Stimulated activated CD8-positive, alpha-beta memory T cell treated with anti-CD3 and anti-CD28 coated beads, Interleukin-4, amount 100 ng/mL, for 48 hours (primary cell): ENCODE measurements around the gene CRAMP1.

Experiments
- DNase-seq: peaks from one replicate; pipeline ENCODE4 v3.0.0-alpha.2; 2020

Gene CRAMP1

DNA sequence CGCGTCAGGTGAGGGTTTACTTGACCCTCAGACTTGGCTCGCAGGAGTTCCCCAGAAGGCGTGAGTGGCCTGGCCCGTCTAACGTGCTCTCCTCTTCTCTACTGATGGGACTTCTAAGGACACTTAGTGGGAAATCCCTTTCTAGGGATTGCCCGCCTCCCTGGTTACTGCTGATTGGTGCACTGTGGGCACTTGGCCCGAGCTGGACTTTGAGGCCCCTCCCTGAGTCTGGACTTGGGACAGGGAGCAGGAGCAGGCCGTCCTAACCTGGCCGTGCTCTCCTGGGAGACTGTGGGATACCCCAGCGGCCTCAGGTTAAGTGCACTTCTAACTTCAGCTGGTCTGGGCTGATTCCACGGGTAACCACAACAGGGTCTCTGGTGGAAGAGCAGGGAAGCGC, 15.0 kb upstream of the CRAMP1 start:
- no peak for DNase-seq

DNA sequence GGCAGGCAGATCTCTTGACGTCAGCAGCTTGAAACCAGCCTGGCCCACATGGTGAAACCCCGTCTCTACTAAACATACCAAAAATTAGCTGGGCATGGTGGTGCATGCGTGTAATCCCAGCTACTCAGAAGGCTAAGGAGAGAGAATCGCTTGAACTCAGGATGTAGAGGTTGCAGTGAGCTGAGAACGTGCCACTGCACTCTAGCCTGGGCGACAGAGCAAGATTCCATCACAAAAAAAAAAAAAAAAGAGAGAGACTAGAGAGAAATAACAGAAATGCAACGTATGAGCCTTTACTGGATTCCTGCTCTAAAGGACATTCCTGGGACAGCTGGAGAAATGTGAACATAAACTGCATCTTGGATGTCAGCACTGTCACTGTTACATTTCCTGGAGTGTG, 11.1 kb upstream of the CRAMP1 start:
- DNase-seq = no peak

DNA sequence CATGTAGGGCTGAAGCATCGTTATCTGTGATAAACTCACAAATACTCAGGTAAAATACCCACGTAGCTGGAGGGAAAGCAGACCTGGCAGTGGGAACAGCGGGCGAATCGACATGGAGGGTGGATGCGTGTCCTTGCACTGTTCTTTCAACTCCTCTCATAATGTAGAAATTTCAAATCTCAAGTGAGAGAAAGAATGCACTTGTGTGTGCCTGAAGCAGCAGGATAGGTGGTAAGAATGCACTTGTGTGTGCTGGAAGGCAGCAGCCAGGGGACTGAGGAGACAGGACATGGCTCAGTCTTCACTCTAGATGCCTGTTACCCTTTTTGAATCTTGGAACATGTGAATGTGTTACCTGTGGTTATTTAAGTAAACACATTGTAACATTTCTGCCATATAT, 10.7 kb upstream of the CRAMP1 start:
- no peak for DNase-seq

DNA sequence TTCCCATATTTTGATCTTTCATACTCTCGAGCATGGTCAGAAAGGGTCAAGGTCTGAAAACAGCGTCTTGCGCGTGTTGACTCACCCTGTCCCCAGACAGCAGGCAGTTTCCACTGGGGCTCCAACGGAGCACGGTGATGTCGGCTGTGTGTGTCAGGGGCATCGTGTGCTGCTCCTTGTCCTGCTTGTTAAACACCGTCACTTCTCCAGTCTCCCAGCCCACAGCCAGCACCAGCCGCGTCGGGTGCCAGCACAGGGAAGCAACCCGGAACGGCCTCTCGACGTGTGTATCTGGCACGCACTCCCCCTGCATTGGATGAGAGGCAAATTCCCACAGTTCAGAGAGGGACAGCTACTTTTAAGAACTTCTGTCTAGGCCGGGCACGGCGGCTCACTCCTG, 9.9 kb upstream of the CRAMP1 start:
- DNase-seq = no peak

DNA sequence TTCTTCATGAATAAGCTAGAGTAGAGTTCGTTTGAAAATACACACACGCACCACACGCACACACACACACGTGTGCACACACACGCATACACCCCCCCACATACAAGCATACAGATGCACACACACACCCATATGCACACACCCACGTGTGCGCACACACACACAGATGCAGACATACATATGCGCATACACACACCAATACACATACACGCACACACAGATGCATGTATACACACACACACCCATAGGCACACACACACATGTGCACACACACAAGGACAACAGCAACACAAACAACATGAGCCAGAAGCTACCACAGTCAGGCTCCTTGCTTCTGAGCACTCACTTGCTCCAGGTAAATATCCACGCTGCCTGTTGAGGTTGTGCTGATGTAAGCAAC, 5.4 kb upstream of the CRAMP1 start:
- DNase-seq = no peak

DNA sequence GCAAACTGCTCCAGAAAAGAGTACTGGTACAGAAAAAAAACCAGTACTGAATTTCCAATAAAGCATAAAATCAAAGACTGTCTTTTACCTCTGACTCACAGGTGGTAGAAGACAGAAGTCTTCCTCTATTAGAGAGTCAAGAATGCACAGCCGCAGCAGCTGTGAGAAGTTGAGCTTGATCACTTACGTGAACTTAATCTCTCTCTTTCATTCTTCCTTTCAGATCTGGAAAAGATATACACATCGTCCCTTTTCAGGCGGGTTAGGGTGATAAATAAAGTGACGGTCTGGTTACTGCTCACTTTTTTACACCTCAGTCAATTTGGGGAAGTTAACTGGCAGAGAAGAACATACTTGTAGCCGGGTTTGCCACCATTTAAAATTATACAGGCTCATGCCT, 4.2 kb upstream of the CRAMP1 start:
- no peak for DNase-seq

- peak; percentile 94 for DNase-seq
Measured at GRCh38 chr16:1610071-1610898, 1.9 kb upstream of the CRAMP1 start.

DNA sequence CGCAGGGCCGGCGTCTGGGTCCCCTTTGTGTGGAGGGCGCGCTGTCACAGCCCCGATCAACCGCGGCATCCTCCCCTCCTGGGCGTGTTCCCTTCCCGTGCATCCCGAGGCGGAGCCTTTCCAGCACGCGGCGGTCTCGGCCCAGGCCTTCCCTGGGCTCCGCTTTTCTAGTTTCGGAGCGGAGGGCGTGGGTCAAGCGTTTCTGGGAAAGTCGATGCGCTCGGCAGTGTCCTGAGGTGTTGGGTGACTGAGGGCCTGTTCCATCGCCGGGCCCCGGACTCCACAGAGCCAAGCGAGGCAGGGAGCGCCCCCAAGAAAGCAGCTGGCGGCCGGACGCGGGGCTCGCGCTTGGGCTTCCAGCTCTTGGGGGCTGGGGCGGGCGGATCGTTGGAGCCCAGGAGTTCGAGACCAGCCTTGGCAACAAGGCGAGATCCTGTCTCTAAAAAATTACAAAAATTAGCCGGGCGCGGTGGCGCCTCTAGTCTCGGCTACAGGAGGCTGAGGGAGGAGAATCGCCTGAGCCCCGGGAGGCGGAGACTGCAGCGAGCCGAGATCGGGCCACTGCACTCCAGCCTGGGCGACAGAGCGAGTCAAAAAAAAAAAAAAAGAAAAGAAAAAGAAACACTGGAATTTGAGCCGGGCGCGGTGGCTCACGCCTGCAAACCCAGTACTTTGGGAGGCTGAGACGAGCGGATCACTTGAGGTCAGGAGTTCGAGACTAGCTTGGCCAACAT, 1.1 kb upstream of the CRAMP1 start:
- no peak for DNase-seq

DNA sequence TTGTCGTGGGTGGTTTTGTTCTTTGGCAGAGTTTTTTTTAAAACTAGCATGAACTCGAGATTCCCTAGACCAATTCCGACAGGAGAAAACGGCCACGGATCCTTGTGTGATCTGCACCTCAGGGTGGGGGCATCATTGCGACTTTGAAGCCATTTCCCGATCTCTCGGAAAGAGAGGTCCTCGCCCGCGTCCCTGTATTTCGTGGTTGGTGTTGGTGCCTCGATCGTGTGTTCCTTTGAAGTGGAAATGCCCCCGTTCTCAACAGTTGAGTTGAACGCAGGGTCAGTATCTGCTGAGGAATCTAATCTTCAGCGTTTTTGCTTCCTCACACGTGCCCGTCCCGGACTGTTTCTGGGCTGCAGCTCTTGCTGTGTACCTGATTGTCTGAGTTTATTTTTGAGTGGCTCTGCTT, 1.1 kb downstream of the CRAMP1 start:
- DNase-seq = peak; percentile 38

DNA sequence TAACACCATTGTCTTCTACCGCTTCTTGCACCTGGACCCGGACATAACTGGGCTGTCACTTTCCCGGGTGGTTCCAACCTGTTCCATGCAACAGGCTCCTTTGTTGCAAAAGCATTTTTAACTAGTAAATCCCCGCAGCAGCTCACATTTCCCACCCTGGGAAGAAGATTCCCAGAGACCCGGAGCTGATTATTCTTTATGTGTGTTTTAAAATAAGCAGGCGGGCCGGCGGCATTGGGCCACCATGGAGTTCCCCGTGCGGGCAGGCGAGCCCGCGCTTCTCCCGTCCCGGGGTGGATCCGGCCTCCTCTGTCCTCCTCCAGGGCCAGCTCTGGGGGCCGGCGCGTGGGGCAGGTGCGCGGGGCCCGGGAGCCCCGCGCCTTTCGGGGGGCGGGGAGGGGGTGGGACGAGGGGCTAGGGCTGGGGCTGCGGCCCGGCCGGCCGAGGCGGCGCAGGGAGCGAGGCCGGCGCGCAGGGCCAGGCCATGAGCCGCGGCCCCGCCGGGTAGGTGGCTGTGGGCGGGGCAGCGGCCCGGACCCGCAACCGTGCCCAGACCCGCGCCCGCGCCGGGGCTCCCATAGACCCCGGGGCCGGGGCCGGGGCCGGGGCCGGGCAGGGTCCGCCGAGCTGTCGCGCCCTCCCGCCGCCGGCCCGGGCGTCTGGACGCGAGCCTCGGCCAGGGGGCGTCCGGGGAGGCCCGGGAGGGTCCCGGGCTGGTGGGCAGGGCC, 1.7 kb downstream of the CRAMP1 start:
- peak; percentile 39 for DNase-seq

DNA sequence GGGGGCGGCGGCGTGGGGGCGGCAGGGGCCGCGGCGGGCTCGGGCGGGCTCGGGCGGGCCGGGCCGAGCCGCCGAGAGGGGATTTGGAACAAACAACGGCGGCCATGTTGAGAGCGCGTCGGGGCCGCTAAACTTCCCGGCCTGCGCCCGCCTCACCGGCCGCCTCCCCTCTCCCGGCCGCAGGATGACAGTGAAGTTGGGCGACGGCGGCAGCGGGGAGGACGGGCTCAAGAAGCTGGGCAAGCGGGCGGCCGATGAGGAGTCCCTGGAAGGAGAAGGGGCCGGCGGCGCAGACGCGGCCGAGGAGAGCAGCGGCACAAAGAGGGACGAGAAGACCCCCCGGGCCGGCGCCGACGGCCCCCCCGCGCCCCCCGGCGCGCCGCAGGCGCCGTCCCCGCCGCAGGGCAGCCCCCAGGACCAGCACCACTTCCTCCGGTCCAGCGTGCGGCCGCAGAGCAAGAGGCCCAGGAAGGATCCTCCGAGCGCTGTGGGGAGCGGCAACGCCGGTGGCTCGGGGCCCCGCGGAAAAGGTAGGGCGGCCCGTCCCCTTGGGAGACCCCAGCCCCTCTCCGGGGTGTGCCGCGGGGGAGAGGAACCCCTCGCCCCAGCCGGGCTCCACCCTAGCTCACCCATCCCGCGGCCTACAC, 2.4 kb downstream of the CRAMP1 start:
- peak; percentile 40 for DNase-seq

- no peak for DNase-seq
Measured at GRCh38 chr16:1615761-1616160, 3.6 kb downstream of the CRAMP1 start.

- DNase-seq = no peak
Measured at GRCh38 chr16:1619976-1620375, 7.8 kb downstream of the CRAMP1 start.

- DNase-seq = peak; percentile 42
Measured at GRCh38 chr16:1620391-1620790, 8.2 kb downstream of the CRAMP1 start.

DNA sequence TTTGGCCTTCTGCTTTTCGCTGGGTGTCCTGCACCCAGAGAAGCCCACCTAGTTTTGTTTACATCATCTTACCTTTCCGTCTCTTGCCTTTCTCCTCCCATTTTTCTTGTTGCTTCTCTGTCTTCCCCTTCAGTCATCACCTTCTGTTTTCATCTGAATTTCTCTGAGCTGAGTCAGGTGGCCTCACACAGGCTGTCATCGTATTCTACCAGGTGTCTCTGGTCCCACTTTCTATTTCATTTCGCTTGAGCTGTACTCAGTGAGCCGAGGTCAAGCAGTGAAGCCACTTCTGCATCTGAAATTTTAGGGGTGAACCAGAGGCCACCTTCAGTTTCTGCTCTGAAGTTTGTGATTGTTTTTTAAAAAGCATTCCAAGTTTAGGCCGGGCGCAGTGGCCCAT, 9.7 kb downstream of the CRAMP1 start:
- no peak for DNase-seq

DNA sequence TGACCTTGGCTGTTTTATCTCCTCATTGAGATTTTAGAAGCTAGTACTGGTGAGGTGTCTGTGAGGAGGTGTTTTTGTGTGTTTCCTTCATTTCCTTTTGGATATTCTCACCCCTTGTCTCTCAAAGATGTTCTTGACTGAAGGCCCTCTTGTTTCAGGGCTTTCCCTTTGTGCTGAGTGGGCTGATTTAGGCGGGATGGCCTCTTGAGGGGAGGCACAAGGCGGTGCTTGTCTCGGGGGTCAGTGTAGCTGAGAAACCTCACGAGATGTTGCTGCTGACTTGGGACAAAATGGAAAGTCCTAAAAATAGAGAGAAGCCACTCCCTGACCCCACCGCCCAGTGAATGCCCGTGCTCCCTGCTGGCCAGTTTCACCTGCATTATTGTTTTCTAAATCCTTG, 14.2 kb downstream of the CRAMP1 start:
- DNase-seq = no peak

DNA sequence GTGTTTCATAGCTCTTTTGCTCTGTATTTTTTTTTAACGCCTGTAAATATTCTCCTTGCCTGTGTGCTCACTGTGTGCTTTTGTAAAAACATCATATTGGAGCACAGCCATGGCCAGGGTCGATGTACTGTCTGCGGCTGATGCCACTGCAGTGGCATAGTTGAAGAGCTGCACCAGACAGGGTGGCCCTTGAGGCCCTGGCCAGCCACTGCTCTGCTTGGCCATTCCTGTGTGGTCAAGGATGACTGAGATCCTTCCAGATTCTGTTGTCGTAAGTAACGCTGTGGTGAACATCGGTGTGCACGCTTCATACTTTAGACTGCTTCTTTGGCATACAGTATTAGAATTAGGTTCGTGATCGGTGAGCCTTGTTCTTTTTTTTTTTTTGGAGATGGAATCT, 14.6 kb downstream of the CRAMP1 start:
- DNase-seq = no peak

DNA sequence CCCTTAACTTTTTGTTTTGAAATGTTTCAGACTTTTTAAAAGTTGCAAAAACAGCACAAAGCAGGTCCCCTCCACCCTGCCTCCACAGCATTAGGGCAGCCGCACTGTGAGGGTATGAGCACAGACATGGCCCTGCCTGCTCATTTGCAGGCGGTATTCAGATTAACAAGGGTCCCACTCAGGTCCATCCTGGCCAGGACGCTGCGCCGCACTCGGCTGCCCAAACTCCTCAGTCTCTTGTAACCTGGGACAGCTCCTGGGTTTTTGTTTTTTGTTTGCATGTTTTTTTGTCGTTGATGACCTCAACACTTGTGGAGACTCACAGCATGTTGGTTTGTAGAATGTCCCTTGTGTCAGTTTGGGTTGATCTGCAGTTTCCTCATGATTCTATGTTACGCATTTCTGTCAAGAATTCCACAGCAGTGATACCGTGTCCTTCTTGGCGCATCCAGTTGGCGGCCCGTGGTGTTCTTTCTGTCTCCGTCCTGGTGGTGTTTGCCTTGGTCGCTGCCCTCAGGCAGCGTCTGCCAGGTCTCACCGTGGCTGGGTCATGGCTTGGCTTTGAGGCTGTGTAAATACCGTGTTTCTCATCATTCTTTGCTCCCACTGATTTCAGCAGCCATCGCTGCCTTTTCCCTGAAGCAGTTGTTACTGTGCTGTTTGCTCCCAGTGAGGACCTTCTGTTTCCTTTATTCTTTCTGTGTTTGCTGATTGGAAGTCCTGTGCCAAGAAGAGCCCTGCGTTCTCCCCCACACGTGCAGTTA, 18.5 kb downstream of the CRAMP1 start:
- DNase-seq = no peak

DNA sequence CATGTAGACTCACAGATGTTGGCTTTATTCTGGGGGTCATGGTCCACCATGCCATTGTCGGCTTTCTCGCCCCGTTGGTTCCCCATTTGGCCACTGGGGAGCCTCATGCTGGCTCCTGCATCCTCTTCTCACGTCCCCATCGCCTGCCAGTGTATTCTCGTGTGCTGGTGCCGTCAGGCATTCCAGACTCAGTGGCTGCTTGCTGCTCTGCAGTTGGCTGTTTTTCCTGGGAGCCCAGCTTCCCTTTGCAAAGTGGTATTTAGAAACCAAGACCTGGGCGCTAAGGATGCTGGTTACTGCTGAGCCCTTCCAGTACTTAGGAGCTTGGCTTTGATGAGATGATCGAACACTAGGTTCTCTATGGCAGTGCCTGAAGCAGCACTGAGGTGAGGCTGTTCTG, 19.1 kb downstream of the CRAMP1 start:
- DNase-seq = no peak

DNA sequence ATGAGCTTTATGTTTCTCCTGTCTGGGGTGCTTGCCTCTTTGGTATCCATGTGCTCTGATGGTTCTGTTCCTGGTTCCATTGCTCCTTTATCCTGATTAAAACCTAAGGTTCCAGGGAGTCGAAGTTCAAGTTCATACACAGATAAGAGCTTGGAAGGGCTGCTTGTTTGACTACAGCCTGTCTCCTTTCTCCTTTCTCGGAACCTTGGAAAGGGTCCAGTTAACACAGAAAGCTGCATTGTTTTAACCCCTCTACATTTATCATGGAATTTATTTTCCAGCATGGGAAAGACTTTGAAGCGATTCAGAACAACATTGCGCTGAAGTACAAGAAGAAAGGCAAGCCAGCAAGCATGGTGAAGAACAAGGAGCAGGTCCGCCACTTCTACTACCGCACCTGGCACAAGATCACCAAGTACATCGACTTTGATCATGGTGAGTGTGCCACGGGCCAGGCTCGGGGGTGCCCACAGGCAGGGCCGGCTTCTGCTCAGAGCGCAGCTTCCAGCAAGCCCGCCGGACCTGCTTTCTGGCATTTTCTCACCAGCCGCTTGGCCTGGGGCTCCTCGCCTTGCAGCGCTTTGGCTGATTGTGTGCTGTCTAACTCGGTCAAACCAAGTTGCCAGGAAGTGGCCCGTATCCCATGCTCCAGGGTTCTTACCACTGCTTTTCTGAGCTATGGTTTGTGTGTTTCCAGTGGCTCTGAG, 19.9 kb downstream of the CRAMP1 start:
- no peak for DNase-seq

DNA sequence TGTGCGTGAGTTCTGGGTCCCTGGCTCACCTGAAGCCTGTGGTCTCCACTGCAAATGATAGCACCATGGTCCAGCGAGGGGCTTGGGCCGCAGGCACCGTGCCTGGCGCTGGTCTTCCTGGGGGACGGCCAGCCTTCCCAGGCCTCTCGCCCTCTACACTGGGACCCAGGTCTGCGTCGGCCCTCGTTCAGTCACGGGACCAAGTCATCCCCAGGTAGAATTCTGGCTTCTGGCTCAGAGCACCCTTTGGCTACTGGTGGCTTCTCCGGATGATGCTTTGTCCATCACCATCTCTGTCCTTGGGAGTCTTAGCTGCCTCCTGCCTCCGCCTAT, 20.4 kb downstream of the CRAMP1 start:
- no peak for DNase-seq

DNA sequence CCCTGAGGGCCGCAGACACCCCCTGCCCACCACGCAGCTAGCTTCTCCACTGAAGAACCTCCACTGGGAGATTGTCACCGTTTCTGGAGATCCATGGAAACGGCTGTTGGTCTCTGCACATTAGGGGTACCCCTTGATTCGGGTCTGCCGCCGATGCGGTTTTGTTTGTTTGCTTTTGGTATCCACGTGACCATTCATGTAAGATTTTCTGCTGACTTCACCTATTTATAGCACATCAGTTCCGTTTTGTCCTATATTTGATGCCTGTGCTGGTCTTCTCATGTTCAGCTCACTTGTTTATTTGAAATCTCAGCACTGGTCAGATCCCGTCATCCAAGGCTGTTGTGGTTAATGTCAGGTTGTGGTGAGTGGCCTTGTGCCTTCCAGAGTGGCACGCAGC, 21.1 kb downstream of the CRAMP1 start:
- DNase-seq = no peak
